Activated CD4-positive, CD25-positive, alpha-beta regulatory T cell (primary cell): ENCODE results near the gene MYO1G.

Experiments
- DNase-seq, 4 experiments: peaks; one replicate each; lab custom pipeline; 2025; lab: John Stamatoyannopoulos, UW

The MYO1G gene

DNA sequence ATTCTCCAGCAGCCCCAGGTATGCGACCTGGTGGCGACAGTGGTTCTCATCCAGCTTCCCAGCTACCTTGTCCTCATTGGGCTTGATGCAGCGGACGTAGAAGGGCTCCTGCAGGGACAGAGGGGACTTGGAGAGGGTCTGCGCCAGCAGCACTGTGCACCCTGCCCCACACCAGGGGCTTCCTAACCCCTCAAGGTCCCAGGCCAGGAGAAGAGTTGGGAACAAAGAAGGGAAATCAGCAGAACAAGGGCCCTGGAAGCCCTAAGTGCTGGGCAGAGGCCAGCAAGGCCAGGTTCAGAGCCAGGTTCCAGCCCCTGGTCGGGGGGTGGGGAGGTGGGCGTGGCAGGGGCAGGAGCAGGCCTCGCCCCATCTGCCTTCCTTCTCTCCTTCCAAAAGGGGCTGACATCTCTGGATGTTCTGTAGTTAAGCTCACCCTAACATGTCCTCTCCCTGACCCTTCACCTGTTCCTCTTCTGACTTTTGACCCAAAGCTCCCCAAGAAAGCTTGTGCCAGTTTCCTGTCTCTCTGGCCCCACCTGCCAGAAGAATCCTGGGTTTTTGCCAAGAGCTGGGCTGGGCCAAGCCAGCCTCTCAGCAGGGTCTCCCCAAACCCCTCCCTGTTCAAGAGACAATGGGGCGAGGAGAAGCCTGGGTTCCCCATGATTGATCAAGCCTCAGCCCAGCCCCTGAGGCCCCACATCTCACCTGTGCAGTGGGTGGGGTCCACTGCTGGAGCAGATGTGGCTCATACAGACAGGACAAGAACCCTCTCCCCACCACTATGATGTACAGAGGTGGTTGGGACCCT, 11.9 kb downstream of the MYO1G start:
- no peak for DNase-seq

DNA sequence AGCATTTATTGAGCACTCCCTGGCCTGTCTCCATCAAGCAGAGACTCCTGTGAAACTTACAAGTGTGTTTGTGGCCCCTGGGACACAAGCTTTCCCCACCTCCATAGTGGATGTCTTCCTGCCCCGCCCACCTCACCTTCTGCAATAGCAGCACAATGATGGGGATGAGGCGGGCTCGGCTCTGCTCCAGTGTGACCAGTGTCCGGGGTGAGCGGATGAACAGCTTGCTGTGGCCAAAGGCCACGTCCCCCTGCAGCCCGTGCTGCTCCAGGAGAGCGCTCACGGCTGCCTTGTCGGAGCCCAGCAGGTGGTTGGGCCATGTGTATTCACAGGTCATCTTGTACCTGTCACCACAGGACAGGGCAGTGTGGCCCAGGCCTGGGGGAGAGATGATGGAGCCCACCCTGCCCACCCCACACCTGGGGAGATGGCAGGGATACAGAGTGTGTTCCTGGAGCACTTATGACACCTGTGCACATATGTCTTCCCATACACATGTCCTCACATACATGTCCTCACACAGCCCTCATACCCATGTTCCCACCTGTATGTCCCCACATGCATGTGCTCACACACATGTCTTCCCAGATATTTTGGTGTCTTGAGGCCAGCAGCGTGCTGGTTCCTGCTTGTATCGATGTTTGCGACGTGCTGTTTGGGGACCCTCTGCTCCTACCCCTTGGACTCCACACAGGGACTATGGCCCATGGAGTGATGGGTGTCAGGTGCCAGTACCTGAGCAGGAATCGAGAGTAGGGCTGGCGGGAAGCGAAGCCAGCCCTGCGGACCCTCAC, 12.7 kb downstream of the MYO1G start:
- no peak for DNase-seq

- no peak for DNase-seq
Observed at GRCh38 chr7:44965441-44965903, 13.3 kb downstream of the MYO1G start.

DNA sequence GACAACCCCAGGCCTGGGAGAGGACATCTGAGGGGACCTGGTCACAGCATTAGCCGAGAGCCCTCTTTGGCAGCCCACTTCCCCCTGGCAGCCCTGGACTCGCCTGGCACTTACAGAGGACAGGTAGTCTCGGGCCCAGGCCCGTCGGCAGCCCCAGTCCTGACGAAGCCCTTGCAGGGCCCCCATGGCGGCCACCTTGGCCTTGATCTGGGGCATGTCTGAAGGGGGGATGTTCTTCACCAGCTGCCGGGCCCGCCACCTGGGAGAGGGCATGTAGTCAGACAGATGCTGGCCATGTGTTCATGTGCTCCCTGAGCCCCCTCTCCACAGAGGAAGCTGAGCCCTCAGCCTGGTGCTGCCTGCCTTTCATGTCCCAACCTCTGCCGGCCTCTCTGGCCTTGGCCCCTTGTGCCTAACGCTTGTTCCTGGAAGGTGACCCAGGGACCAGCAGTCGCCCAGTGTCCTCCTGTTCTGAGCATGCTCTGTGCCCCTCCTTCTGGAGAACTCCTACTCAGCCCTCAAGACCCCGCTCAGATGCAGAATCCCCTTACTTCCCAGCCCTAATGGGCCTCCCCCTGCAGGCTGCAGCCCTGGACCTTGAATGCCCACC, 13.9 kb downstream of the MYO1G start:
- DNase-seq = no peak

DNA sequence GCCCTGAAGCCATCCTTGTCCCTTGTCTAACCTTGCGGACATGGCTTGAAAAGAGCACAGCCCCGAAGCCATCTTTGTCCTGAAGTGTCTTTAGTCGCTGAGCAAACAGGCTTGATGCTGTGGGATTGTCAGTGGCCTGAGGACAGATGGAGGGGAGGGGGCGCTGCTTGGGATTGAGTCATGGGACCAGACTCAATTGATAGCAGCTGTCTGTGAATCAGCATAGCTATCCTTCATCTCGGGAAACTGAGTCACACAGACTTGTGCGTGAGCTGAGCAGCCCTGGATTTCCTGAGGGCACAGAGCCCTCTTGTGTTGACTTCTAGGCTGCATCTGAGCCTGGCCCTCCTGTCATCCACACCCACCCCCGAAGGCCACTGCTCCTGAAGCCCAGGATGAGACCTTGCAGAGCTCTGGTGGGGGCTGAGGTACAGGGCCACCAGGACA, 14.4 kb downstream of the MYO1G start:
- DNase-seq = no peak

DNA sequence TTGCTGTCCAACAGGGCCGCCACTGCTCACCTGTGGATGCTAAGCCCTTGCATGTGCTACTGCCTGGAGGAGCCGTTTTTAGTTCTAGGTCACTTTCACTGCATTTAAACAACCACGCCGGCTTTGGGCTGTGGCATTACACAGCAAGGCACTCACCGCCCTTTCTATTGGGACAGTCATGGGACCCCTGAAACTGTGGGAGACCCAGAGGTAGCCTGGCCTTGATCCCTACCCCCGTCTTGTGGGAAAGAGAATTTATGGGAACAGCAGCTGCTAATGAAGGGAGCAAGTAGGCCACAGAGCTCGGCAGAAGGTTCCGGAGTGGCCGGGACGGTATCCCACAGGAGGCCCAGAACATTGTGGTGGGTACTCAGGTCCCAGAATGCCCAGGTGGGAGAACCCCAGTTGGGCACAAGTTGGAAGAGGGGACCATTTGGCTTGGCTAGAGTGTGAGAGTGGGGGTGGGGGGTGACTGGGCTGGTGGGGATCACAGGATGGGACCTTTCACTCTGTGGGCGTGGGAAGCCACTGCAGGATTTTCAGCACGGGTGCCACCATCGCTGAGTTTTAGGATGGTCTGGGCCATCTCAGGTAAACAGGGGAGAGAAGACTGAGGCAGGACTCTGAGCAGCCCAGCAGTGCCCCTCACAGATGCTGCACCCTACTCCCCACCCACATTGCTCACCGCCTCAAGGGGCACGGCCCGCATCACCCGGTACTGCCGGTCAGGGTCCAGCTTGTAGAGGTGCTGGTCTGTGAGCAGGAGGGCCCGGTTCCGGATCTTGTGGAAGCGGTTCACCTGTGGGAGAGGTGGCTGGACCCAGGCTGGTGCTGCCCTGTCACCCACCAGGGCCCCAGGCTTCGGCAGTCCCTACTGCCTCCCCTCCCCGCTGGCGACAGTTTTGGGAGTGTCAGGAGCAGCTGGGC, 15.2 kb downstream of the MYO1G start:
- no peak for DNase-seq

DNA sequence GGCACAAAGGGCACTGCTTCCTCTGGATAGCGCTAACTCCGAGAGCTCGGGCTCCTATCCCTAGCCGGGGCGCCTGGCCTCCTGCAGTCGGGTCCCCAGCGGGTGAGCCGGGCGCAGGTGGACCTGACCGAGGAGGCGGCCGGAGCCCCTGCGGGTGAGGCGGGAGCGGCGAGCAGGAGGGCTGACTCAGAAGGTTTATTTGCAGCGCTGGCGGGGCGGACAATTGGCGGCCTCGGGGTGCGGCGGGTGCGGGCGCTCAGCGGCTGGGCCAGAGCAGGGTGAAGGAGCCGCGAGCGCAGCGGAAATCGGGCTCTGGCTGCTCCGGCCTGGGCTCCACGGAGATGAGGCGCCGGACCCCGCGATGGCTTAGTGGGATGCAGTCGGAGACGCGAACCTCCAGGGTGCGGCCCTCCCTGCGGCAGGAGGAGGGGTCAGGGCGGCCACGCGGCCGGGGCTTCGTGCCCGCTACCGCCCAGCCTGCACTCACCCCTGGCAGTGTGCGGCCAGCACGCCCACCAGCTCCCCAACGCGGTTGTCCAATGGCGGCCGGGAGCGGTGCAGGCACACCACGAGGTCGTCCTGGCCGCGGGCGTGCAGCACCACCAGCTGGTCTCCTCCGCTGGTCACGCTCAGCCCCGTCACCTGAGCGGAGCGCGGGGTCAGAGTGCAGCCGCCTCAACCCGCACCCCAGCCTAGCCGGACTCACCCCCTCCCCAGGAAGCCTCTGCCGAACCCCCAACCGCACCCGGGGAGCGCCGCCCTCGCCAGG, 16.1 kb downstream of the MYO1G start:
- DNase-seq = no peak

GRCh38 chr7:44961844-44962482, 16.9 kb downstream of the MYO1G start:
- no peak for DNase-seq

GRCh38 chr7:44960011-44960580, 18.7 kb downstream of the MYO1G start:
- DNase-seq = no peak

- no peak for DNase-seq
Observed at GRCh38 chr7:44959433-44959951, 19.3 kb downstream of the MYO1G start.

DNA sequence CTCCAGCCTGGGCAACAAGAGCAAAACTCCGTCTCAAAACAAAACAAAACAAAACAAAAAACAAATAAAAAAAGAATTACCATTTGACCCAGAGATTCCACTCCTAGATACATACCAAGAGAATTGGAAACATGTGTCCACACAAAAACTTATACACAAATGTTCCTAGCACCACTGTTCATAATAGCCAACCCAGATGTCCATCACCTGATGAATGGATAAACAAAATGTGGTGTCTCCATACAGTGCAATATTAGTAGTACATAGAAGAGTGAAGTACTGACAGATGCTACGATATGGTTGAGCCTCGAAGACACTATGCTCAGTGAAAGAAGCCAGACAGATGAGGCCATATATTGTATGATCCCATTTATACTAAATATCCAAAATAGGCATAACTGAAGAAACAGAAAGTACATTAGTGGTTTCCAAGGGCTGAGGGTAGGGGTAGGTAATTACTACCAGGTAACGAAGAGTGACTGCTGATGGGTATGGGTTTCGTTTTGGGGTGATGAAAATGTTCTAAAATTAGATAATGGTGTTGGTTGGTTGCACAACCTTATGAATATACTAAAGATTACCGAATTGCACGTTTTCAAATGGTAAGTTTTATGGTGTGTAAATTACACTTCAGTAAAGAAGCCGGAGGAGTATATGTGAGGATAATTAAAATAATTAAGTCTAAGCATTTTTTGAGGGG, 20.0 kb downstream of the MYO1G start:
- DNase-seq = no peak

DNA sequence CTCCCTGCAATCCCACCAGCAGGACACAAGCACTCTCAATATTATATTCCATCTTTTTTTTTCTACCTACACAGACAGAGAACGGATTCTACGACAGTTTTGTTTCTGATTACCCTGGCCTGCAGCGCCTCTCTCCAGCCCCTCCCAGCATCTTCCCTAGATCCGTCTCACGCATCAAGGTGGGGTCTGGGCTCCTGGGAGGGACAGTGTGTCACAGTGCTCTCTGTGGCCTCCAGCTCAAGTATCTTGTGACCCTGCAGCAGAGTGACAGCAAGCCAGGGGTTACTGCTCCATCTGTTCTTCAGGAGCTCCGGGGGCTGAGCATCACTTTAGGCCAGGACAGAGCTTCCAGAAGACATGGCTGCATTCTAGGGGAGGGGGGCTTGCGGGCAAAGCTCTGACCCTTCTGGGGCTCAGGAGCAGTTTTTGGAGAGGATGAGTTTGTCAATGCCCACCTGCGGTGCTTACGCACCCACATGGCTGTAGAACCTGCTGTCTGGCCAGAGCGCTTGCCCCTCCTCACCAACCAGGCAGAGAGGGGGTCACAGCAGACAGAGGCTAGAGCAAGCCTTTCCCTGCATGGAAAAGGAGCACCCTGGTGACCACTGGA, 22.6 kb downstream of the MYO1G start:
- DNase-seq = no peak

- DNase-seq = no peak
Observed at GRCh38 chr7:44955733-44956132, 23.1 kb downstream of the MYO1G start.

GRCh38 chr7:44953156-44953555, 25.7 kb downstream of the MYO1G start:
- DNase-seq = no peak

GRCh38 chr7:44949303-44949702, 29.5 kb downstream of the MYO1G start:
- DNase-seq = no peak

- no peak for DNase-seq
Observed at GRCh38 chr7:44945479-44945878, 33.3 kb downstream of the MYO1G start.

- DNase-seq = no peak
Observed at GRCh38 chr7:44944821-44945220, 34.0 kb downstream of the MYO1G start.

DNA sequence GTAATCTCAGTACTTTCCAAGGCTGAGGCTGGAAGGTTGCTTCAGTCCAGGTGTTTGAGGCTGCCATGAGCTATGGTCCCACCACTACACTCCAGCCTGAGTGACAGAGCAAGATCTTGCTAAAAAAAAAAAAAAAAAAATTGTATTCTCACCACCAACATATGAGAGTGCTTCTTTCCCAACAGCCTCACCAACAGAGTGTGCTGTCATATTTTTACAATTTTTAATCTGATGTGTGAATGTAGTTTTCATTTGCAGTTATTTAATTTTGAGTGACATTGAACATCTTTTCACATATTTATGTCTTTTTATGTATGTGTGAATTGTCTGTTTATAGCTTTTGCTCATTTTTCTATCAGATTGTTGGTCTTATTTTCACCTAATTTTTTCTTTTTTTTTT, 35.2 kb downstream of the MYO1G start:
- DNase-seq = no peak

GRCh38 chr7:44937426-44937825, 41.4 kb downstream of the MYO1G start:
- no peak for DNase-seq
